Measurements from ENCODE around the gene SACS.

- no peak for TF ChIP-seq CTCF (IDR thresholded peaks at IDR 0.05)
- no peak for TF ChIP-seq POLR2A (IDR thresholded peaks at IDR 0.05)
Measured at GRCh38 chr13:23467048-23467931, 33.8 kb upstream of the SACS start.

Measured in gastroesophageal sphincter (tissue), 3 donors.